22Rv1 (cell line): ENCODE data around the gene MAPT.

Experiments used
- CTCF ChIP-seq: fragments of 450-650 bp; IDR thresholded peaks from 2 replicates; pipeline ENCODE4 v1.5.1; 2017; ENCODE audit warnings: mild to moderate bottlenecking
- ZFX ChIP-seq: fragments of 450-650 bp; IDR thresholded peaks from 2 replicates; pipeline ENCODE4 v1.6.1; 2017; ENCODE audit warnings: antibody characterized with exemption, borderline replicate concordance

GRCh38 chr17:45976755-45977505 lies 82.6 kb downstream of the MAPT start:
- TF ChIP-seq CTCF (no peak), ZFX (no peak)
